Cardiac fibroblast (primary cell): ENCODE data around the gene MOV10L1.
"Not testable (repeated sequence)": the region's sequence is repeated elsewhere in the genome, so short reads cannot be mapped to it uniquely, and the experiment has no call there.

ENCODE experiments used
- DNase-seq, 2 donors: peaks; one replicate each; pipeline versions ENCODE4 v3.0.0 to v3.0.0-alpha.2; 2010; ENCODE audit warnings: low read depth in 2 of 2
- H3K4me3 ChIP-seq, 2 donors: replicated peaks in 1 of 2; 1 replicate in 1 of 2; 2 replicates in 1 of 2; pipeline ENCODE4 v1.5.1; 2011; ENCODE audit warnings: low read depth in 2 of 2, low read length in 2 of 2, mild to moderate bottlenecking in 2 of 2, moderate library complexity in 1 of 2
- CTCF ChIP-seq: IDR thresholded peaks from one replicate; pipeline ENCODE4 v1.5.1; 2011; ENCODE audit warnings: low read depth, mild to moderate bottlenecking, low read length, inconsistent platforms

The MOV10L1 gene

GRCh38 chr22:50200461-50201190 lies 110.8 kb downstream of the MOV10L1 start, which contains the start of gene SELENOO:
Gene SELENOO (plus strand): TSS chr22:50201011. CDS start chr22:50201037, 26 bp downstream.
- peak within 1 kb of the TSS; percentile 70 for H3K4me3 ChIP-seq
- no peak for TF ChIP-seq CTCF
- peak; percentile 86 to 92 for DNase-seq

- TF ChIP-seq CTCF = no peak
- no peak for DNase-seq
- H3K4me3 ChIP-seq = peak overlapping the region; percentile 70
Measured at GRCh38 chr22:50201191-50202129, 111.7 kb downstream of the MOV10L1 start.

- peak overlapping the region; percentile 70 for H3K4me3 ChIP-seq
- TF ChIP-seq CTCF = no peak
- no peak for DNase-seq
Measured at GRCh38 chr22:50202130-50202666, 112.4 kb downstream of the MOV10L1 start.

GRCh38 chr22:50203288-50203687 lies 113.5 kb downstream of the MOV10L1 start:
- DNase-seq = no peak
- no peak for TF ChIP-seq CTCF

GRCh38 chr22:50204571-50204970 lies 114.8 kb downstream of the MOV10L1 start:
- no peak for DNase-seq
- no peak overlapping the region for H3K4me3 ChIP-seq
- TF ChIP-seq CTCF = no peak

More at GRCh38 chr22:50203288-50203687, 113.5 kb downstream of the MOV10L1 start:
- no peak overlapping the region for H3K4me3 ChIP-seq

- DNase-seq, H3K4me3 ChIP-seq: not testable (repeated sequence)
Measured at GRCh38 chr22:50204998-50205397, 115.2 kb downstream of the MOV10L1 start.
